ENCODE results near the gene GJA9. TPM values are rescaled to one million over a fixed set of nuclear protein-coding genes. Genes with fewer than 3 reads are reported as not detected.

GJA9 gene
- total RNA-seq, 2 donors from 2014 or later = not detected

GRCh38 chr1:38896169-38896568, 14.8 kb upstream of the GJA9 start:
- Mint-ChIP-seq H3K36me3 (ENCODE audit: low read depth) (no peaks in the 10 kb centered on the region), H3K27ac (no peak overlapping the region), H3K27me3 (ENCODE audit: insufficient read depth) (no peaks in the 10 kb centered on the region), H3K9me3 (no peaks in the 10 kb centered on the region), H3K4me1 (peaks cover 11% of the 10 kb centered on the region), H3K4me3 (no peak overlapping the region)
- Histone ChIP-seq H3K27ac (ENCODE audit: low read depth, low read length) (no peak overlapping the region), H3K9ac (ENCODE audit: extremely low read depth, low read length, poor library complexity, severe bottlenecking) (no peak overlapping the region), H3K4me3 (ENCODE audit: low read length) (no peak overlapping the region), H3K4me1 (ENCODE audit: control insufficient read depth, insufficient read depth, low read length) (peaks cover 3% of the 10 kb centered on the region), H3K27me3 (ENCODE audit: control insufficient read depth, insufficient read depth, low read length, poor library complexity, severe bottlenecking) (no peaks in the 10 kb centered on the region), H3K9me3 (ENCODE audit: control insufficient read depth, low read length) (no peaks in the 10 kb centered on the region), H3K36me3 (ENCODE audit: control insufficient read depth, insufficient read depth, low read length) (no peaks in the 10 kb centered on the region)
- no peak for TF ChIP-seq CTCF (conservative IDR thresholded peaks at IDR 0.05)
- WGBS, 2 experiments (ENCODE audit: insufficient coverage in 1 of 2, insufficient read length in 1 of 2) = 83 to 100% methylated on average over 1 to 2 of the region's 2 CpGs
- DNase-seq = no peak

GRCh38 chr1:38892976-38893375, 11.6 kb upstream of the GJA9 start:
- Histone ChIP-seq H3K36me3 (ENCODE audit: control insufficient read depth, insufficient read depth, low read length) (no peaks in the 10 kb centered on the region), H3K27ac (ENCODE audit: low read depth, low read length) (no peak overlapping the region), H3K4me1 (ENCODE audit: control insufficient read depth, insufficient read depth, low read length) (peaks cover 3% of the 10 kb centered on the region), H3K27me3 (ENCODE audit: control insufficient read depth, insufficient read depth, low read length, poor library complexity, severe bottlenecking) (no peaks in the 10 kb centered on the region), H3K9ac (ENCODE audit: extremely low read depth, low read length, poor library complexity, severe bottlenecking) (no peak overlapping the region), H3K9me3 (ENCODE audit: control insufficient read depth, low read length) (no peaks in the 10 kb centered on the region), H3K4me3 (ENCODE audit: low read length) (no peak overlapping the region)
- Mint-ChIP-seq H3K9me3 (no peaks in the 10 kb centered on the region), H3K27me3 (ENCODE audit: insufficient read depth) (no peaks in the 10 kb centered on the region), H3K27ac (no peak overlapping the region), H3K36me3 (ENCODE audit: low read depth) (no peaks in the 10 kb centered on the region), H3K4me3 (no peak overlapping the region), H3K4me1 (peaks cover 4% of the 10 kb centered on the region)
- no peak for TF ChIP-seq CTCF (conservative IDR thresholded peaks at IDR 0.05)
- no peak for DNase-seq
- no CpG with 5 or more reads among the region's 1 CpG for WGBS, 2 experiments (ENCODE audit: insufficient coverage in 1 of 2, insufficient read length in 1 of 2)

- H3K4me1 ChIP-seq (ENCODE audit: control insufficient read depth, insufficient read depth, low read length) = peaks cover 3% of the 10 kb centered on the region
- H3K36me3 Mint-ChIP-seq (ENCODE audit: low read depth) = no peaks in the 10 kb centered on the region
- DNase-seq = peak; percentile 76
- peaks cover 4% of the 10 kb centered on the region for H3K4me1 Mint-ChIP-seq
- no peak overlapping the region for H3K4me3 Mint-ChIP-seq
- H3K4me3 ChIP-seq (ENCODE audit: low read length) = no peak overlapping the region
- no peak overlapping the region for H3K27ac Mint-ChIP-seq
- H3K9ac ChIP-seq (ENCODE audit: extremely low read depth, low read length, poor library complexity, severe bottlenecking) = no peak overlapping the region
- no peaks in the 10 kb centered on the region for H3K27me3 ChIP-seq (ENCODE audit: control insufficient read depth, insufficient read depth, low read length, poor library complexity, severe bottlenecking)
- H3K27ac ChIP-seq (ENCODE audit: low read depth, low read length) = no peak overlapping the region
- 73 to 100% methylated on average over 1 of the region's 1 CpG for WGBS, 2 experiments (ENCODE audit: insufficient coverage in 1 of 2, insufficient read length in 1 of 2)
- peak; percentile 75 for TF ChIP-seq CTCF (conservative IDR thresholded peaks at IDR 0.05)
- H3K9me3 Mint-ChIP-seq = no peaks in the 10 kb centered on the region
- H3K9me3 ChIP-seq (ENCODE audit: control insufficient read depth, low read length) = no peaks in the 10 kb centered on the region
- no peaks in the 10 kb centered on the region for H3K36me3 ChIP-seq (ENCODE audit: control insufficient read depth, insufficient read depth, low read length)
- no peaks in the 10 kb centered on the region for H3K27me3 Mint-ChIP-seq (ENCODE audit: insufficient read depth)
These were observed 10.4 kb upstream of the GJA9 start for GRCh38 chr1:38891753-38892152.
